Activated CD4-positive, CD25-positive, alpha-beta regulatory T cell (primary cell): ENCODE measurements around the gene STK26.
"Not testable (repeated sequence)": the region's sequence is repeated elsewhere in the genome, so short reads cannot be mapped to it uniquely, and the experiment has no call there.

Source experiments
- DNase-seq, 4 experiments: peaks; one replicate each; lab custom pipeline; 2025; lab: John Stamatoyannopoulos, UW

Gene STK26

DNA sequence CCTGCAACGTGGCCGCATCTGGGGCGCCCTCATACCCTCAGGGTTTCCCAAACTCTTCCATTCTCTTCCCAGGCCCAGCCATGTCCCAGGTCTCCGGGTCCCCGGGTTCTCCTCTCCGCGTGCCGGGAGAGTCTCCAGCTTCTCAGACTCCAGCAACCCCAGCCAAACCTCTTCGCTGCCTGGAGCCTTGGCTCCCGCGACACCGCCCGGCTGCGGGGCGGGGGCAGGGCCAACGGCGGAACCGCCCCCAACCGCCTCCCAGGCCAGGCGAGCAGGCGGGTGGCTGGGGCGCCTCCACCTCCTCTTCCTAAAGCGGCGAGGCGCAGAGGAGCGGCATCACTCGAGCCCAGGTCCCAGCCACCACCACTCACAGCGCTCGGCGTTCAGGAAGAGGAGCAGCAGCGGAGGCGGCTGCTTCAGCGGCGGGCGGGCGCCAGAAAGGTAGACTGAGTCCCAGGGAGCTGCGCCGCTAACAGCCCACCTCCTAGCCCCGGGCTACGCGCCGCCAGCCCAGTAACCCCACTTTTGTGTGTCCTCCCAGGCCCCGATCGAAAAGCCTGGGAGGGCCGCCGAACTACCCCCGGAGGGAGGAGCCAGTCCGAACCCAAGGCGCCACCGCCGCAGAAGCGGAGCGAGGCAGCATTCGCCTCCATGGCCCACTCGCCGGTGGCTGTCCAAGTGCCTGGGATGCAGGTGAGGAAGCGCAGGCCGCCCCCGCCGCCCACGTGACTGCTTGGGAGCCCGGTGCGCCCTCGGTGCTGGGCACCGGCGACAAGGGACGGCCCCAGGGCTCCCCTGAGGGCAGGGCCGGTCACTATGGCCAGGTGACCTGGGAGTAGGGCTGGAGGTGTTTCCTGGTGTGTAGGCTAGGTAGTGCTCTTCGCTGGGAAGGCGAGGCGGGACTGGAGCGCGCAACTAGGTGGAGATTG lies at the start of gene STK26:
STK26 (plus strand) TSS at position 336 of the 929 bp plus-strand sequence; CDS start at position 652, 316 bp downstream.
- DNase-seq, result peak; percentile 28 to 50 (median 48)

DNA sequence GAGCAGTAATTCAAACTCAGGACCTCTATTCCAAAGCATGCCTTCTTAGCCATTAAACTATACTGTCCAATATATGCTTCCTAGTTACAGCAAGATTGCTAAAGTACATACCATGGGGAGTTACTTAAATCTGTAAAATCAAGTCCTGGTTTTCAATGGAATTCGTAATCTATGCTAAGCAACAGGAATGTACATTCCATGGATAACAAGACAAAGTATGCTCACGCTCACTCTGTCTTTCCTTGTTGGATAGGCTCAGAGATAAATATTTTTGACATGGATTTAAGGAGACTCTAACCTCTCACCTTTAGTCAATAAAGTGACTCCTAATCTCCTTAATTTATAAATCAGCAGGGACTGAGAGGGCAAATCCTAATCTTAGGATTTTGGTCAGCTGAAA lies 47.3 kb upstream of the STK26 start:
- DNase-seq, result no peak

DNA sequence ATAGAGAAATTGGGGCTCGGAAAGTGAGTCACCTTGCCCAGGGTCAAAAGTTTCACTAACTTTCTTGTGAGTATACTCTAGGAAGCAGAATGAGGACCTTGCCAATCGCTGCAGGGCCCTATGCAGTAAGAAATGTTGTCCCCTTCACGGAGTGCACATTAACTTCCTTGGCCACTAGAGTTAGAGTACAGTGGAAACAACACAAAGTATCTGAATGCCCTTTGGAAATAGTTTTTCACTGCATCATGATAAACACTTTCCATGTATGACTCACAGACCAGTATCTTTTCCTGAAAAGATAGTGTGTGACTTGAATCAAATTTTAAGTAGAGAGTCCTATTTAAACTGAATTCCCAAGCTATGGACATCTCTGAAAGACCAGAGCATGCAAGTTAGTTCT lies 45.5 kb upstream of the STK26 start:
- DNase-seq, result no peak

DNA sequence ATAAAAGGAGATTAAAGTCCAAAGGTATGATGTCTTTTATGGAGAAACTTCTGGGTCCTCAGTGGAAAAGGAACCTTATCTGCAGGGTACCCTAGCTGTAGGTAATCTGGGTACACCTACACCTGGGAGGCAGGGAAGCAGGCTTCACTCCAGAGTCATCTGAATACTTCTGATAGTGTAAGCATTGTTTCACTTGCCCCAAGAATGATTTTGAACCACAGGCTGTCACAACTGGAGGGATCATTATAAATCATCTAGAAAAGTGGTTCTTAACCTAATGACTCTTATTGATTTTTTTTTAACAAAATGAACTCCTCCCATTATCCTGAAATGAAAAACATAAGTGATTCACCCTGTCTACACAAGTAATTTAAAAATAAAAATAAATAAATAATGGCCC lies 44.0 kb upstream of the STK26 start:
- DNase-seq, result no peak

DNA sequence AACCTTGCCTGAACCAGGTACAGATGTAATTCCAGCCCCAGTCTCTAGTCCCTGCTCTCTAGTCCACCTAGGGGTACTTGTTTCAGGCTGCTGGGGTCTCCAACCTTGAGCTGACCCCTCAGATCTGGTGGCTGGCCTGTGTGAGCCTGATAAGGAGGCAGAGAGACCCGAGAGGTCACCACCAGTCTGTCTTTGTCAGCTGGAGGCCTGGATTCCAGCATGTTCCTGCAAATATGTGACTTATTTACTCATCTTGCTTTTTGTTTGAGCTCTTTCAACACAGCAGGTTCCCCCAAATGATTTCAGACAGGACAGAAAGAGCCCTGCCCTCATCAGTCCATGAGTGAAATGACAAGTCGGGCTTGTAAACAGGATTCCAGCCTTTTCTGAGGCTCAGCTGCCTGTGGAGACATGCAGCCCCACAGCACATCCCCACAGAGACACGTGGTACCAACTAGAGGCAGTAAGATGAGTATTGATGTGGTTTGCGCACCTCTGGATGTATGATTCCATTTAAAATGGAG lies 37.5 kb upstream of the STK26 start:
- DNase-seq, result no peak

DNA sequence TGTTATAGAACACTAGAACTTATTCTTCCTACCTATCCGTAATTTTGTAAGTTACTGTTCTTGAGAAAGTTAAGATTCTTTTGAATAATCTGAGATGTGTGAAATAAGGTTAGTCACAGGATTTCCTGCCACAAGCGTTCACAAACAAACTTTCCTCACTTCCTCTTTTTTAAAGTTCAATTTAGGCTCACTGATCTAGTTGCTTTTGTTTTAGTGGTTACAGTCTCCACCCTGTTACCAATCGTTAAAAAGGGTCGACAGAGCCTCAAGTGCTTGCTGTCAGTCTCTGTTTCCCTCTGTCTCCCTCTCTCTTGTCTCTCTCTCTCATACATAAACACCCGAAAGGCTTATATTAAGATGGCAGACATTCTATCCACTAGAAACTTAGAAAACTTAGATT lies 35.9 kb upstream of the STK26 start:
- DNase-seq, result no peak

DNA sequence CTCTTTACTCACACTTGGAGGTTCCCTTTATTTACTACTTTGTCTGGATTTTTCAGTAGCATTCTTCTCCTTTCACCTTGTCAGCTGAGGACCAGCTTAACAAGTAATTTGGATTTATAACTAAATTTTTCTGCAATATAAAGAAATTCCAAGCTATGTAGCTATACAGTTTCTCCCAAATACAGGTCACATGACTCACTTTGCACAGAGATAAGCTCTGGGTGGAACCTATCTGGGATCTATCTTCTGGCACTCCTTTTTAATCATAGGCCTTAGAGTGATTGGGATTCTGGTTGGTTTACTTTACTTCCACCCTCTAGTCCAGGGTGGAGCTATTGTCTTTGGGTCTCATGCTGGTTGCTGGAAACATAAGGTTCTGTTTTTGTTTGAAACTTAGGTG lies 34.9 kb upstream of the STK26 start:
- DNase-seq, result no peak

DNA sequence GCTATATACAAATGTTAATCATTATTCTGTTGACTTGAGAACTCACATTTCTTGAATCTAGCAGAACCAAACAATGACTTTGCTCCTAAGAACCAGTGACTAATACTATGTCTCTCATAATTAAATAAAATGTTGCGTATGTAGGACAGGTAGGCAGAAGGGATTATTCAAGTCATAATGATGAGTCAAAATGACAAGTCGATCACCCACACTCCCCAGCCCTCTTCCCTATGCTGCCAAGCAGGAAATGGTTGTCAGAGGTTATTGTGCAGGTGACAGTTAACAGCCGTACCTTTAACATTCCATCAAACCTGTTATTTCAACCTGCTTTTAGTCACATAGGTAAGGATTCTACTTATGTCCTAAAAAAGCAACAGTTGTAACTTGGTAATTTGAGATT lies 22.0 kb upstream of the STK26 start:
- no peak for DNase-seq

DNA sequence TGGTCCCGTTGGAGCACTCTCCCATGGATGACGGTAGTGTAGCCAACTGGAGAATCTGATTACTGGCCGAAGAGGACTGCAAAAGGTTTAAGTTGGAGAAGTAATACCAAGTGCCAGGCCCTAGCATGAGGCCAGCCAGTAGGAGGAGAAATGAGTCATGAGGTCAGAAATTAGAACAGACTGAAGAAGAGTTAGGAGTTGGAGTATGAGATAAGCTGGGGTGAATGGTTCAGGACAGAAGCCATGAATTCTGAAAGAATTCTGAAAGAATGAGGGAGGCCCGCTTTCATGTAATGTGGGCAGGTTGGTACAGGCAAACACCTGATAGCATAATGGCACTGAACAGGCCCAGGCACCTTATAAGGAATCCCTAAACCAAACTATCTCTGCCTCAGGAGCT lies 18.4 kb upstream of the STK26 start:
- no peak for DNase-seq

DNA sequence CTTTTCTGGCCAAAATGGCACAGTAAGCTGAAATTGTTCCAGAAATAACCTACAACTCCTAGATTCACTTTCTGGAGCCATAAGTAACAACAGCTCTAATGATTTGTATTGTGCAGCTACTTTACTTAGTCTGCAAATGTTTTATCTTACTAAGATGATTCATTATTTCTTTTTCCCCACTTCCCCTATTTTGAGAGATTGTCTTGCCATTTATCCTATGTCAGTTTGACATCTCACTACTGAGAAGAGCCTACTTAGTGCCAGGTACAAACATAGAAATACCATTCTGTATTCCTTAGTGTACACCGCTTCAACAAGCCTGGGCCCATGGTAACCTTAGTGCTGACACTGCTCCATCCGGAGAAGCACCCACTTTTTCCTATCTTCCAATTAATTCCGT lies 13.8 kb upstream of the STK26 start:
- DNase-seq, result no peak

DNA sequence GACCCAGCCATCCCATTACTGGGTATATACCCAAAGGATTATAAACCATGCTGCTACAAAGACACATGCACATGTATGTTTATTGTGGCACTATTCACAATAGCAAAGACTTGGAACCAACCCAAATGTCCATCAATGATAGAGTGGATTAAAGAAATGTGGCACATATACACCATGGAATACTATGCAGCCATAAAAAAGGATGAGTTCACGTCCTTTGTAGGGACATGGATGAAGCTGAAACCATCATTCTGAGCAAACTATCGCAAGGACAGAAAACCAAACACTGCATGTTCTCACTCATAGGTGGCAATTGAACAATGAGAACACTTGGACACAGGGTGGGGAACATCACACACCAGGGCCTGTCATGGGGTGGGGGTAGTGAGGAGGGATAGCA lies 12.9 kb upstream of the STK26 start:
- not testable (repeated sequence) for DNase-seq

DNA sequence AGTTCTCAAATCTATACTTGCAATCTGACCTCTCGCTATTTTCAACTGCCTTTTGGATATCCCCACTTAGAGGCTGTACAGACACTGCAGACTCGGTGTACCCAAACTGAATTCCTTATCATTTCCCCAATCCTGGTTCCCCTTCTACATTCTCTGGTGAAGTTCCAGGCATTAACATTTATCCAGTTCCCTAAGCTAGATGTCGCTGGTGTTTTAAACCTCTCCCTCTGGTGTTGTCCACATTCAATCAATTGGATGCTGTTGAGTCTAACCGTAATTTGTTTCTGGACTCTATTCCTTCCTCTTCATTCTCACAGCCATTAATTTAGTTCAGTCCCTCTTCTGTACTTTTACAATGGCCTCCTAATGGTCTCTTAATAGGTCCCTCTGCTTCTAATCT lies 7.2 kb upstream of the STK26 start:
- no peak for DNase-seq

DNA sequence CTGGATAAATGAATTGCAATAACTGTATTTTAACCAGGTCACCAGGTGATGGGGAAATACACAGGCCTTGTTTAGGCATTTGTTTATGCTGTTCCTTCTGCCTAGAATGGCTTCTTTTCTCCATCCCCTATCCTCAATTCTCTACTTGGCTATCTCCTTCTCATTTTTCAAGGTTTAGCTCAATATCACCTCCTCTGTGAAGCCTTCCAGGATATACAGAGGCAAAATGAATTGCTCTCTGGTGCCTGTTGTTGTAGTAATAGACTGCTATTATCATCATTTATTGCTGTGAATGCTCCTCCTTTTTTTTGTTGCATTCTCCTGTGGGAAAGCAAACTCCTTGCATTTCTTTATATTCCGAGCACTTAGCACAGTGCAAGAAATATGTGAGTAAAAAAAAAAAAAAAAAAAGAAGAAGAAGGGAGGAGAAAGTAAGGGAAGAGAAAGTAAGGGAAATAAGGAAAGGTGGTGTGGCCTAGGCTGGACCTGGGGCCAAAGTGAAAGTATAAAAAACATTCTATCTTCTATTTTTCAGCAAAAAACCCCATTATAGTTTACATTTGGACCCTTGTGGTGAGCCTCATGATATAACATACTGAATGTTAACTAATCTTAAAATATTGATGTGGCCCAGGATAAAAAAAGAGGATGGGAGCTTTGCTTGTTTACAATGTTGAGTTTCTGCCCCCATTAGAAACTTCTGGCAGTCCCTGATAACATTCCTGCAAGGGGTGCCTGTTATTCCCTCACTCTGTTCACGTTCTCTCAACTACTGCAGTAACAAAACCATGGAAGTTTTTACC lies 6.3 kb upstream of the STK26 start:
- no peak for DNase-seq

DNA sequence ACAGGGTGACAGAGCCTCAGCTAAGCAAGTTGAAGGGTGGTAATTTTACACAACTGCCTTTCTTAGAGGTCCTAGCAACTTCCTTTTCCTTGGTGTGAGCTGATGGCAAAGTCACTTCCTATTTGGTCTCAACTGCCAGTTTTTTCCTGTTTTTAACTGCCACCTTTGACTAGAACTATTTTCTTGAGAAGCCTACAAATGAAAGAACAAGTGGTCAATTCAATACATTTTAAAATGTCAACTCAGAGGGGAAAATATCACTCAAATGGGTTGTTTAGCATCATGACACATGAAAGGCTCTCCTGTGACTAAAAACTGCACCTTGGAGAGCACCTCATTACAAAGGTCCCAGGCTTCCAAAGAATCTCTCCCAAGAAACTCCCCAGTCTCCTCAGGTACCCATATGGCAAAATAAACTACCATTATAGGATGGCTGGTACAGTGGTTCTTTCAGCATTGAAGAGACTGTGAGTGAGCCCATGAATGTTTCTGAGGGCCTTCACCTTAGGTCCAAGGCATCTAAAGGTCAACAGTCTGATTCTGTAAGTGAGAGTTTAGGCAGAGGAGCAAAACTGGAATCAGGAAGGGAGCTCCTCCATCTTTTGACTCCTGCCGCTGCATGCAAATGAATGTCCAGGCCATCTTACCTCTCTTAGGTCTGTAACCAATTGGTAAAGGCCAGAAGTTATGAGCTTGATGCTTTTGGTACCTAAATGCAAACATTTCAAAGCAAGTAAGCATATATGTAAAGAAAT lies 5.5 kb upstream of the STK26 start:
- DNase-seq, result no peak

DNA sequence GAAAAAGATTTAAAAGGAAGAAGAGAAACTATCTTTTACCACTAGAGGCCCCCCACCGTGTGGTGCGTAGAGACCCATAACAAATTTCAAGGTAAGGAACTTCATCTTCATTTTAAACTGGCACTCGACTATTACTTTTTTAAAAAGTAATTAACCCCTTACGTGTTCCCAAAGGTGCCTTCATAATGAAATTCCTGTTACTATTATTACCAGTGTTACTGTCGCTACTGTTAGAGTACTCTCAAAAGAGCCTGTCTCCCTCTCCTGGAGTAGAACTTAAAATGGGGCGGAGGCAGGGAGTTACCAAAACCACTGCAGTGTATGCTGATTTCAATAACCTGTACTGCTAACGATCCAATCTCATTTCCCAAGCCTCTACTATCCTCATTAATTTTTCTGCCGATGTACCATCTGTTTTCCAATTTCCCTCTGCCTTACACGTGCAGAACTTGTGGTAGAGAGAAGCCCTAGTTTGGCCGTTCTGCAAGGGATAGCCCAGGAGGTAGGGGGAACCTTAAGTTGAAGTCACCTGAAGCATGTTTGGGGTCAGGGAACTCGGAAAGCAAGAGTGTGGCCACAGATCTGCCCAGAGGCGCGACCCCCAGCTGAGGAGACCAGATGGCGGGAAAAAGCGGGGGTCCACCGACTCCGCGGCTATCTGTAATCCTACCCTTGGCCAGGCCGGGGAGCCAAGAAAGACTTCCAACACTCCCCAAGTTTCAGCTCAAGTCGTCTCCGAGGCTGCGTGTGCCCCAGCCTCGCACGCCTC lies 720 bp upstream of the STK26 start:
- DNase-seq, result no peak

DNA sequence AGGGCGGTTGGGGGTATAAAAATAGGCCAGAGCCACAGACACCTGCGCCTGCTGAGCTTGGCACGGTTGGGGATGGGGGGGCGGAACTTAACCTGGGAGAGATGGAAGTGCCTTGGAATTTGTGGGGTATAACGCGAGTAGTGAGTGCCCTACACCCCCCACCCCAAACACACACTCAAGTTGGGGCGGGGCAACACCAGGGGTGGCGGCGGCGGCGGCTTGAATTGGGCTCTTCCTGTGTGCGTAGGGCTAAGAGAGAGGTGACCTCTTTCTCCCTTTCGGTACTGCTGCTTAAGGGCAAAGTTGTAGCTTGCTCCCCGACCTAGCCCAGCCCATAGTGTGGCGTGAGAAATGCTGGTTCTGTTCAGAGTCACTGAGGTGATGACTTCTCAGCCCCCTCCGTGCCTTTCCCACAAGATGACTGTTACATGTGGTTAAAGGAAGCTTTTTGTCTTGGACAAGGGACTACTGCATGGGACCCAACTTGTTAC lies 839 bp downstream of the STK26 start:
- peak in 3 of 4 experiments; percentile 2 to 8 (median 5) for DNase-seq

DNA sequence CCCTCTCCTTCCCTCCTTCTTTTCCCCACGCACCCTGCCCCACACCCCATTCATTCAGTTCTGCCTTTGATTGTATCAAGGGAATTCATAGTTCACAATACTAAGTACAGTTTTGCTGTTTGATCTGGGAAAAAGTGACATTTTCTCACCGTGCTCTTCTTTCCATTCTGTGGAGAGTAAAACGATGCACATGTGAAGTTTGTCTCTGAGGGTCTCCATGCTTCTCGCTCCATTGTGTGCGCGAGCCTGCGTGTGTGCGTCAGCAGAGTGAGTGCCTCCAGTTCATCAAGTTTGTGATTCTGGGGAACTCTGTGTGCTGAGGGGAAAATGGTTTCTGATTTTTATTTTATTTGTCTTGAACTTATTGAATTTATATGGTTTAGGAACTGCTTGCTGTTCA lies 1.9 kb downstream of the STK26 start:
- no peak for DNase-seq

DNA sequence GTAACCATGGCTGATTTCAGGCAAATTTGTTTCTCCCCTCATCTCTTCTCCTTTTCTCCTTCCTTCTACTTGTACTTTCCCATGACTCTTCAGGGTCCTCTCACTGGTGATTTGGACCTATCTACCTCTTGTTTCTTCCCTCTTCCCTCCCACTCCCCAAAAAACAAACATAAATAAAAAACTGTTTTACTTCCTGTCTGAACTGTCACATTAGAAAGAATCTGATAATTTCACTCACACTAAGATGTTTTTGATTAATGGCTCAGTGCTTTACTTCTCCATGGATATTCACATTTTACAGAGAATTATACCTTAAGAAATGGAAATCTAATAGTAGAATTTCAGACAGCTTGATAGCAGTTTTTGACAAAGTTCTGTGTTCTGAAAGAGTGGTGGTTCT lies 7.2 kb downstream of the STK26 start:
- DNase-seq, result no peak

DNA sequence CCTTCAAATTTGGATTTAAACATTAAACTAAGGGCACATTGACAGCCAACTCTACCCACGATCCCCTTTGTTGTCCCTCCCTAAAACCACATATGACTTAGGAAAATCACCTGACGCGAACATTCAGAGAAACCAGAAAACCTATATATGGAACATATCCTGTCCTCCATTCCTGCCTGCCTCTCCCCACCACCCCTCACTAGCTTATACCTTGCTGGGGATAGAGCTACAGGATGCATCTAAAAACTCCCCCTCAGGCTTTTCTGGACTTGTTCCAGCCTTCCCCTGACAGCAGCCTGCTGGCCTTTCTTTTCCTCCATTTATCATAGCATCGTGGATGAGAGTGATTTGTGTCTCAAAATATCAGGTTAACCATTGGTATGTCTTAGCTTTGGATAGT lies 8.8 kb downstream of the STK26 start:
- no peak for DNase-seq

DNA sequence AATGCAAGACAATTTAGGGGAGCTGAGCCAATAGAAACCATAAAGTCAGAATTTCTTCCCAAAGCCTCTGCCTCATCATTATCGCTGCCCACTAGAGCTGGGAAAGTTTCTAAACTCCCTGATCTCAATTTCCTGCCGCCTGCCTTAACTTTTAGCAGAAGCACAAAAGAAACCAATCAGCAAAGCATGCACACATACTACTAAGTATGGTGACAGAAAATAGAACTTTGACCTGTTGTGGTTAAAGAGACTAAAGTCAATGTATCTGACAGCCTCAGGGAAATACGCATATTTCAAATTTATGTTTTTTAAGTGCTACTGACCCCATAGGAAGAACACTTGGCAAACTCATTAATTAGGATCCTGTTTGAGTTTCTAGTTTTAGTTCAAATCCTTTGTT lies 10.1 kb downstream of the STK26 start:
- no peak for DNase-seq

DNA sequence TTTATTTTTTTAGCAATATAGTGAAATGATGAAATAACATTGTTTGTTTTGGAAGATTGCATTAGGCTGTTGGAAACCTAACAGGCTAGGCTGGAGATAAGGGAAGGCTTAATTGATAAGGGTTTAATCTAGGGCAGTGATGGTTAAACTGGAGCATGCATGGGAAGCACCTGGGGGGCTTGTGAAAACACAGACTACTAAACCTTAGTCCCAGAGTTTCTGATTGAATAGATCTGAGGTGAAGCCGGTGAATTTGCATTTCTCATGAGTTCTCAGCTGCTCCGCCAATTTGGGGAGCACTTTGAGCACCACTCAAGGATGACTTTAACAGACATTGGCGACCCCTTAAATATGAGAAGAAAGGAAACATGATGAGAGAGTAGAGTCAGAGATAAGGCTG lies 11.5 kb downstream of the STK26 start:
- no peak for DNase-seq
